ENCODE measurements around the gene GCAT.

Gene GCAT

DNA sequence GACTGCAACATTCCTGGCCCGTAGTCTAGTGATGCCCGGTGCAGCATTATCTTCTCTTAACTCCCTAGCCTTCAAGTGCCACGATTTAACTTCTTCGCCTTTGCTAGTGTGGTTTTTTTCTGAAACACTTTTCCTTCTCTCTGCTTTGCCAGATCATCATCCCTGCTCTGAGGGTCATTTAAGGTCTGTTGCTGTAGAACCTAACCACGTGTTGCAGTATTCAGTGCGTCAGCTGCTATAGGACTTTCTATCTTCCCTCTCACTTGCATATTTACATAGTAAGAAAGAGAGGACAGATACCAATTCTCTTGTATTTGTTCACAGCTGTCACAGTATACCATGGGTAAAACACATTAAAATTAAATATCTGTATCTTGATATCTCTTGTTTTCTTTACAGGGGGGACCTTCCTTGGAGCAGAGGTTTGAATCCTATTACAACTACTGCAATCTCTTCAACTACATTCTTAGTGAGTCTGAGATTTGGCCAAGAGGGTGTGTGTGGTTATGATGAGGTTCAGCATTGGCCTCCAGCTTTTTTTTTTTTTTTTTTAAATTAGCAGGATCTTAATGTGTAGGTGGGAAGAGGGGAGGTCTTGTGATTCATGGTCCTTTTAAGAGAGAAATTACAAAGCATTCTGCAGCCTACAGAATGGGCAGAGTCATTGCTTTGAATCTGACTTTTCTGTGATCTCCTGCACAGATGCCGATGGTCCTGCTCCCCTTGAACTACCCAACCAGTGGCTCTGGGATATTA, 55.0 kb downstream of the GCAT start:
- TF ChIP-seq, protein P1, sequence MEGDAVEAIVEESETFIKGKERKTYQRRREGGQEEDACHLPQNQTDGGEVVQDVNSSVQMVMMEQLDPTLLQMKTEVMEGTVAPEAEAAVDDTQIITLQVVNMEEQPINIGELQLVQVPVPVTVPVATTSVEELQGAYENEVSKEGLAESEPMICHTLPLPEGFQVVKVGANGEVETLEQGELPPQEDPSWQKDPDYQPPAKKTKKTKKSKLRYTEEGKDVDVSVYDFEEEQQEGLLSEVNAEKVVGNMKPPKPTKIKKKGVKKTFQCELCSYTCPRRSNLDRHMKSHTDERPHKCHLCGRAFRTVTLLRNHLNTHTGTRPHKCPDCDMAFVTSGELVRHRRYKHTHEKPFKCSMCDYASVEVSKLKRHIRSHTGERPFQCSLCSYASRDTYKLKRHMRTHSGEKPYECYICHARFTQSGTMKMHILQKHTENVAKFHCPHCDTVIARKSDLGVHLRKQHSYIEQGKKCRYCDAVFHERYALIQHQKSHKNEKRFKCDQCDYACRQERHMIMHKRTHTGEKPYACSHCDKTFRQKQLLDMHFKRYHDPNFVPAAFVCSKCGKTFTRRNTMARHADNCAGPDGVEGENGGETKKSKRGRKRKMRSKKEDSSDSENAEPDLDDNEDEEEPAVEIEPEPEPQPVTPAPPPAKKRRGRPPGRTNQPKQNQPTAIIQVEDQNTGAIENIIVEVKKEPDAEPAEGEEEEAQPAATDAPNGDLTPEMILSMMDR (IDR thresholded peaks at IDR 0.05; ENCODE audit: extremely low read depth, insufficient read depth, missing control alignments), result no peak
- in situ Hi-C loops (cut with MboI; ENCODE audit: low pct_unique_long_range_greater_than_20kb, low sequenced_read_pairs, unreplicated experiment), result no loop called here
- DNase-seq (ENCODE audit: low spot score), result no peak

DNA sequence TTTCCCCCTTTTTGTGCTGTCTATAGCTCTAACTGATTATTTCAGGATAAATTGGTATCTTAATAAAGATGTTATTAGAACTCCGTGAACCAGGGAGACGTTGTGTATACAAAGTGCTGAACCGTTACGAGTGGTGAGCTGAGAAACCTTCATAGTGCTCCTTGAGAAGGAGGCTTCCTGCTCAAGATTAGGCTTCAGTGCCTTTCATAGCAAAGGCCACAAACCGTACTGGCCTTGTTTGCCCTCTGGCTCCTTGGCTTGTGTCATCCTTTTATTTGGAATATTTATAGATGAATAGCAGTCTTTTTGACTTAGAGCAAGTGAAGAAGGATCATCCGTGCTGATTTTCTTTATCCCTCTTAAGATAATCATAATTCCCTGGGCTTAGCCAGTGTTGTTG, 57.8 kb downstream of the GCAT start:
- TF ChIP-seq, protein P1 (IDR thresholded peaks at IDR 0.05; ENCODE audit: extremely low read depth, insufficient read depth, missing control alignments), result no peak
- DNase-seq (ENCODE audit: low spot score), result no peak
- in situ Hi-C loops (cut with MboI; ENCODE audit: low pct_unique_long_range_greater_than_20kb, low sequenced_read_pairs, unreplicated experiment), result no loop called here
